Endometrial microvascular endothelial cells (primary cell): ENCODE results near the gene MID1. TPM values are rescaled to one million over a fixed set of nuclear protein-coding genes. Genes with fewer than 3 reads are reported as not detected.

ENCODE experiments used
- in situ Hi-C: cut with HindIII; loops from 2 replicates; pipeline ENCODE4 v1.10.0; 2017; ENCODE audit warnings: low sequenced_read_pairs, low pct_unique_long_range_greater_than_20kb; ENCODE audit errors: inconsistent ontology term
- total RNA-seq: library from RNA; depleted of rRNA; stranded (reverse); fragments of >200 nt; gene quantifications from one replicate; pipeline ENCODE4 v1.2.3, GENCODE V29; 2015; ENCODE audit errors: inconsistent ontology term

MID1 gene
- total RNA-seq = 15.8 TPM

- in situ Hi-C loops = no loop called here
Measured at GRCh38 chrX:10620121-10620699, at the start of gene MID1. Gene MID1 (minus strand): TSS chrX:10620585. CDS start chrX:10567547, 53,038 bp downstream.

GRCh38 chrX:10667143-10667542 lies 46.8 kb upstream of the MID1 start:
- in situ Hi-C loops = no loop called here

- in situ Hi-C loops = no loop called here
Measured at GRCh38 chrX:10666102-10666501, 45.7 kb upstream of the MID1 start.

- in situ Hi-C loops = no loop called here
Measured at GRCh38 chrX:10665681-10666080, 45.3 kb upstream of the MID1 start.

- in situ Hi-C loops = no loop called here
Measured at GRCh38 chrX:10660171-10660570, 39.8 kb upstream of the MID1 start.

- in situ Hi-C loops = no loop called here
Measured at GRCh38 chrX:10656214-10656613, 35.8 kb upstream of the MID1 start.

- in situ Hi-C loops = no loop called here
Measured at GRCh38 chrX:10654960-10655359, 34.6 kb upstream of the MID1 start.

- in situ Hi-C loops = no loop called here
Measured at GRCh38 chrX:10653302-10653701, 32.9 kb upstream of the MID1 start.

- in situ Hi-C loops = no loop called here
Measured at GRCh38 chrX:10649265-10649664, 28.9 kb upstream of the MID1 start.

GRCh38 chrX:10648614-10649013 lies 28.2 kb upstream of the MID1 start:
- in situ Hi-C loops = no loop called here

- in situ Hi-C loops = no loop called here
Measured at GRCh38 chrX:10636851-10637250, 16.5 kb upstream of the MID1 start.

- in situ Hi-C loops = no loop called here
Measured at GRCh38 chrX:10636337-10636736, 16.0 kb upstream of the MID1 start.

GRCh38 chrX:10634392-10635161 lies 14.2 kb upstream of the MID1 start:
- in situ Hi-C loops = no loop called here

GRCh38 chrX:10633722-10634121 lies 13.3 kb upstream of the MID1 start:
- in situ Hi-C loops = no loop called here

- in situ Hi-C loops = no loop called here
Measured at GRCh38 chrX:10631416-10632145, 11.2 kb upstream of the MID1 start.

GRCh38 chrX:10630320-10630719 lies 9.9 kb upstream of the MID1 start:
- in situ Hi-C loops = no loop called here

- in situ Hi-C loops = no loop called here
Measured at GRCh38 chrX:10629905-10630304, 9.5 kb upstream of the MID1 start.

GRCh38 chrX:10628906-10629305 lies 8.5 kb upstream of the MID1 start:
- in situ Hi-C loops = no loop called here

GRCh38 chrX:10622197-10622596 lies 1.8 kb upstream of the MID1 start:
- in situ Hi-C loops = no loop called here

- in situ Hi-C loops = no loop called here
Measured at GRCh38 chrX:10619425-10620046, 849 bp downstream of the MID1 start.
